NB4 (cell line): Measurements from ENCODE around the gene SASH1.

ENCODE experiments used
- DNase-seq: peaks from one replicate; pipeline ENCODE4 v3.0.0; 2010; ENCODE audit warnings: low read depth
- H3K4me3 ChIP-seq: one replicate; pipeline ENCODE4 v1.5.1; 2011; ENCODE audit warnings: mild to moderate bottlenecking, low read depth, low read length, moderate library complexity
- MYC ChIP-seq: IDR thresholded peaks from 2 replicates; pipeline ENCODE4 v1.6.1; 2011; ENCODE audit warnings: low read depth, low read length
- POLR2A ChIP-seq: IDR thresholded peaks from 2 replicates; pipeline ENCODE4 v1.6.1; 2011; ENCODE audit warnings: mild to moderate bottlenecking; ENCODE audit not compliant: insufficient read length; ENCODE audit errors: extremely low read depth
- TF ChIP-seq, protein P1 (sequence below): IDR thresholded peaks from 2 replicates; pipeline ENCODE4 v1.6.1; 2011; ENCODE audit warnings: low read depth, low read length
- TF ChIP-seq, protein P2 (sequence below): IDR thresholded peaks from one replicate; pipeline ENCODE4 v1.5.1; 2012; ENCODE audit warnings: low read depth, low read length

SASH1 gene

DNA sequence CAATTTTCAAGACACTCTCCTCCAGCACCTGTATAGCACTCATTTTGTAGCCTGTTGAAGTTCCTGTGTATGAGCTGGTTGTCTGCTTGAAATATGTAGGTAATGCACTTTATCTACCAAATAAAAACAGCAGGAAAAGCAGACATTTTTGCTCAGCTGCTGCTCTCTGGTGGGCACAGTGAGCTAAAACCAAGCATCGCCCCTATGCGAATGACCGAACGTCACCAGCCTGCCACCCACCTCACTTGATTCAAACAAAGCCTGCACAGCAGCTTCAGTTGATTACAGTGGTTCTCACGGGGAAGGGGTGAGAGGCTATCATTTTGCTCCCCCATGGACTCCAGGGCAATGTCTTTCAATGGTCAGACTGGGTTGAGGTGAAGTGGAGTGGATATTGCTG lies 185.7 kb downstream of the SASH1 start:
- peak; percentile 11 for DNase-seq
- H3K4me3 ChIP-seq, result no peak overlapping the region
- TF ChIP-seq MYC, result no peak
- TF ChIP-seq POLR2A, result no peak
- TF ChIP-seq, protein P1, sequence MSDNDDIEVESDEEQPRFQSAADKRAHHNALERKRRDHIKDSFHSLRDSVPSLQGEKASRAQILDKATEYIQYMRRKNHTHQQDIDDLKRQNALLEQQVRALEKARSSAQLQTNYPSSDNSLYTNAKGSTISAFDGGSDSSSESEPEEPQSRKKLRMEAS, result no peak
- TF ChIP-seq, protein P2, sequence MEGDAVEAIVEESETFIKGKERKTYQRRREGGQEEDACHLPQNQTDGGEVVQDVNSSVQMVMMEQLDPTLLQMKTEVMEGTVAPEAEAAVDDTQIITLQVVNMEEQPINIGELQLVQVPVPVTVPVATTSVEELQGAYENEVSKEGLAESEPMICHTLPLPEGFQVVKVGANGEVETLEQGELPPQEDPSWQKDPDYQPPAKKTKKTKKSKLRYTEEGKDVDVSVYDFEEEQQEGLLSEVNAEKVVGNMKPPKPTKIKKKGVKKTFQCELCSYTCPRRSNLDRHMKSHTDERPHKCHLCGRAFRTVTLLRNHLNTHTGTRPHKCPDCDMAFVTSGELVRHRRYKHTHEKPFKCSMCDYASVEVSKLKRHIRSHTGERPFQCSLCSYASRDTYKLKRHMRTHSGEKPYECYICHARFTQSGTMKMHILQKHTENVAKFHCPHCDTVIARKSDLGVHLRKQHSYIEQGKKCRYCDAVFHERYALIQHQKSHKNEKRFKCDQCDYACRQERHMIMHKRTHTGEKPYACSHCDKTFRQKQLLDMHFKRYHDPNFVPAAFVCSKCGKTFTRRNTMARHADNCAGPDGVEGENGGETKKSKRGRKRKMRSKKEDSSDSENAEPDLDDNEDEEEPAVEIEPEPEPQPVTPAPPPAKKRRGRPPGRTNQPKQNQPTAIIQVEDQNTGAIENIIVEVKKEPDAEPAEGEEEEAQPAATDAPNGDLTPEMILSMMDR, result no peak

DNA sequence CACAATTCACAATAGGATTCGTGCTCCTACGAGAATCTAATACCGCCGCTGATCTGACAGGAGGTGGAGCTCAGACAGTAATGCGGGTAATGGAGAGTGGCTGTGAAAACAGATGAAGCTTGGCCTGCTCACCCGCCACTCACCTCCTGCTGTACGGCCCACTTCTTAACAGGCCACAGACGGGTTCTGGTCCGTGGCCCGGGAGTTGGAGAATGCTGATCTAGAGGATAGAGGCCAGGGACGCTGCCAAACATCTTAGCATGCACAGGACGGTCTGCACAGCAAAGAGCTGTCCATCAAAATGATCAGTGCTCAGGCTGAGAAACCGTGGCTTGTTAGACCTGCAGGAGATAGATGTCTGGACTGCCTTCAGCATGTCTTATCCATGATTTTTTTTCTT lies 186.4 kb downstream of the SASH1 start:
- DNase-seq, result no peak
- H3K4me3 ChIP-seq, result no peak overlapping the region
- no peak for TF ChIP-seq POLR2A
- TF ChIP-seq, protein P2, result no peak
- TF ChIP-seq MYC, result no peak

DNA sequence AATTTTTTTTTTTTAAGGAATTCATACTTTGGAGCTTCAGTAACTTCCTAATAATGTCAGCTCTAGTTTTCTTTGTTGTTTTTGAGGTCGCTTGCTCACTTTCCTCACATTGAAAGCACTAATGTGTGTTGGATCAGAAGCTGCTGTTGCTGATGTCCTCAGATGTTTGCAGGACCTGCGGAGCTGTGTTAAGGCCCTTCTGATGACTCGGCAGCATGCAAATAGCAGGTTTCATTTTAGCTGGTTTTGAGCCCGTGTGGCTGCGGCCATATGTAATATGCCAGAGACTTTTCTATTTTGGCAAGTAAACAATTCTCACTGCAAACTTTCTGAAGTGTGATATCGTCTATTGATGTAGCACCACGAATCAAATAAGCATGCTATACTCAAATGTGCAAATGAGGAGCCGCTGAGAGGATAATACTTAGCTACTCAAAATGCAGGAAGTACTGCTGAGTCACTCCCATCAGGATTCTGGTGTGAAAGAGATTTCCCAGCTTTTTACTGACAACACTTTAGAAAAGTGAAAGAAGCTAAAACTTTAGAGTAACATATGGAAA lies 187.8 kb downstream of the SASH1 start:
- no peak for TF ChIP-seq POLR2A
- TF ChIP-seq, protein P2, result no peak
- TF ChIP-seq MYC, result no peak
- TF ChIP-seq, protein P1, result no peak
- peak; percentile 39 for DNase-seq
- no peak overlapping the region for H3K4me3 ChIP-seq

DNA sequence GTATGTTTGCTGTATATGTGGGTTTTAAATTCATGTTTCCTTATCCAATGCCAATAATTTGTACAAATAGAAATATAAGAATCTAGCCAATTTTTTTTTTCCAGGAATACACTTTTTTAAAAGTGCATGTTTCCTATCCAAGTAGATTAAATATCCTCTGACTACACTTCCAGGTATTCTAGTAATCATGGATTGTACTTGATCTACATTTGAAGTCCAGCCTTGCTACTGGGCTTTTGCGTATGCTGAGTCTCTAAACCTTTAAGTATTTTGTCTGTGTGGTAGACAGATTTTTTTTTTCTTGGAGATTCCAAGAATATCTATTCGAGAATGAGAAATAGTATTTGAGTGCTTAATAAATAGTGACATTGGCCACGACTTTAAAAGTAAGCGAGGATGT lies 188.3 kb downstream of the SASH1 start:
- no peak for DNase-seq
- H3K4me3 ChIP-seq, result no peak overlapping the region
- TF ChIP-seq, protein P1, result no peak
- TF ChIP-seq POLR2A (no peak), MYC (no peak)
- TF ChIP-seq, protein P2, result no peak

DNA sequence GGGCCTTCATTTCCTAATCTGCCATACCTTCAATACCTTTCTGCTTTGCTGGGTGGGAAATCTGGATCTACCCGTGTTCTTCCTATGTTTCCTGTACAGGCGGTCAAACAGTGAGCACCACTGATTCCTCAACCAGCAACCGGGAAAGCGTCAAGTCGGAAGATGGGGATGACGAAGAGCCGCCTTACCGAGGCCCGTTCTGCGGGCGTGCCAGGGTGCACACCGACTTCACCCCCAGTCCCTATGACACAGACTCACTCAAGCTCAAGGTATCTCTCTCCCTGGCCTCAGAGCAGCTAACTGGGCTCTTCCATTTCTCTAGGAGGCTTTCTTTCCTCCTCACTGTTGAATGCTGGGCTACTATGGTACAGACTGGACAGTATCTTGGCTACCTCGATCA lies 190.1 kb downstream of the SASH1 start:
- no peak for TF ChIP-seq POLR2A
- no peak for TF ChIP-seq MYC
- TF ChIP-seq, protein P1, result no peak
- TF ChIP-seq, protein P2, result no peak
- DNase-seq, result no peak
- no peak overlapping the region for H3K4me3 ChIP-seq
